Measurements from ENCODE around the gene C2.

DNA sequence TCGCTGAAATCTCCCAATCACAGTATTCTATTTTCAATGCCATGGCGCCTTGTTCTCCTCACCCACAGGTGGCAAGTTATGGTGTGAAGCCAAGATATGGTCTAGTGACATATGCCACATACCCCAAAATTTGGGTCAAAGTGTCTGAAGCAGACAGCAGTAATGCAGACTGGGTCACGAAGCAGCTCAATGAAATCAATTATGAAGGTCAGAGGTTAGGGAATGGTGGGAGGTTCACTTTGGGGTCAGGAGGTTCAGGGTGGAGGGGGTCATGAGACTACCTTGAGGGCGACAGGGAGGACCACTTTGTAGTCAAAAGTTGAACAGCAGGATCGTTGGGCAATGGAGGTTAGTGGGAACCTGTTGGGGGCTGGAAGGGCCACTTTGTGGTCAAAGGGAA, 20.8 kb downstream of the C2 start:
- TF ChIP-seq, protein P1, sequence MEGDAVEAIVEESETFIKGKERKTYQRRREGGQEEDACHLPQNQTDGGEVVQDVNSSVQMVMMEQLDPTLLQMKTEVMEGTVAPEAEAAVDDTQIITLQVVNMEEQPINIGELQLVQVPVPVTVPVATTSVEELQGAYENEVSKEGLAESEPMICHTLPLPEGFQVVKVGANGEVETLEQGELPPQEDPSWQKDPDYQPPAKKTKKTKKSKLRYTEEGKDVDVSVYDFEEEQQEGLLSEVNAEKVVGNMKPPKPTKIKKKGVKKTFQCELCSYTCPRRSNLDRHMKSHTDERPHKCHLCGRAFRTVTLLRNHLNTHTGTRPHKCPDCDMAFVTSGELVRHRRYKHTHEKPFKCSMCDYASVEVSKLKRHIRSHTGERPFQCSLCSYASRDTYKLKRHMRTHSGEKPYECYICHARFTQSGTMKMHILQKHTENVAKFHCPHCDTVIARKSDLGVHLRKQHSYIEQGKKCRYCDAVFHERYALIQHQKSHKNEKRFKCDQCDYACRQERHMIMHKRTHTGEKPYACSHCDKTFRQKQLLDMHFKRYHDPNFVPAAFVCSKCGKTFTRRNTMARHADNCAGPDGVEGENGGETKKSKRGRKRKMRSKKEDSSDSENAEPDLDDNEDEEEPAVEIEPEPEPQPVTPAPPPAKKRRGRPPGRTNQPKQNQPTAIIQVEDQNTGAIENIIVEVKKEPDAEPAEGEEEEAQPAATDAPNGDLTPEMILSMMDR (IDR thresholded peaks at IDR 0.05 in 8 of 11, conservative IDR thresholded peaks at IDR 0.05 in 3 of 11) = no peak
- no peak for TF ChIP-seq POLR2AphosphoS5 (IDR thresholded peaks at IDR 0.05)
